ENCODE measurements around the gene ZFP36. TPM values are rescaled to one million over a fixed set of nuclear protein-coding genes. Genes with fewer than 3 reads are reported as not detected.

ZFP36 gene
- total RNA-seq, 3 donors from 2014 or later: 91.7 to 299 (median 143) TPM

DNA sequence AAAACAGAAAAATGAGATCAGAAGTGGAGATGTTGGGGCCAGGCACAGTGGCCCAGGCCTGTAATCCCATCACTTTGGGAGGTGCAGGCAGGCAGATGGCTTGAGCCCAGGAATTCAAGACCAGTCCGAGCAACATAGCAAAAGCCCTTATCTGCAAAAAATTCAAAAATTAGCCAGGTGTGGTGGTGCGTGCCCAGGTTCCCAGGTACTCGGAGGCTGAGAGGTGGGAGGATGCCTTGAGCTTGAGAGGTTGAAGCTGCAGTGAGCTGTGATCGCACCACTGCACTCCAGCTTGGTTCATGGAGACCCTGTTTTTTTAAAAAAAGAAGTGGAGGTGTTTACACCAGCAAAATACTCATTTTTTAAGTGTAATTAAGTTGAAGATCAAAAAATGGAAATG is 6.6 kb upstream of the ZFP36 start:
- H3K9me3 ChIP-seq: no peaks in the 10 kb centered on the region
- no peaks in the 10 kb centered on the region for H3K36me3 ChIP-seq
- no peak for DNase-seq (ENCODE audit: low spot score in 2 of 2)
- TF ChIP-seq, protein P1, sequence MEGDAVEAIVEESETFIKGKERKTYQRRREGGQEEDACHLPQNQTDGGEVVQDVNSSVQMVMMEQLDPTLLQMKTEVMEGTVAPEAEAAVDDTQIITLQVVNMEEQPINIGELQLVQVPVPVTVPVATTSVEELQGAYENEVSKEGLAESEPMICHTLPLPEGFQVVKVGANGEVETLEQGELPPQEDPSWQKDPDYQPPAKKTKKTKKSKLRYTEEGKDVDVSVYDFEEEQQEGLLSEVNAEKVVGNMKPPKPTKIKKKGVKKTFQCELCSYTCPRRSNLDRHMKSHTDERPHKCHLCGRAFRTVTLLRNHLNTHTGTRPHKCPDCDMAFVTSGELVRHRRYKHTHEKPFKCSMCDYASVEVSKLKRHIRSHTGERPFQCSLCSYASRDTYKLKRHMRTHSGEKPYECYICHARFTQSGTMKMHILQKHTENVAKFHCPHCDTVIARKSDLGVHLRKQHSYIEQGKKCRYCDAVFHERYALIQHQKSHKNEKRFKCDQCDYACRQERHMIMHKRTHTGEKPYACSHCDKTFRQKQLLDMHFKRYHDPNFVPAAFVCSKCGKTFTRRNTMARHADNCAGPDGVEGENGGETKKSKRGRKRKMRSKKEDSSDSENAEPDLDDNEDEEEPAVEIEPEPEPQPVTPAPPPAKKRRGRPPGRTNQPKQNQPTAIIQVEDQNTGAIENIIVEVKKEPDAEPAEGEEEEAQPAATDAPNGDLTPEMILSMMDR (IDR thresholded peaks at IDR 0.05): no peak
- TF ChIP-seq POLR2AphosphoS5 (IDR thresholded peaks at IDR 0.05) (no peak), POLR2A (IDR thresholded peaks at IDR 0.05) (no peak)
- H3K4me3 ChIP-seq: no peak overlapping the region
- intact Hi-C loops (cut with DNase I; ENCODE audit: low total_unique reads): no loop called here
- H3K27me3 ChIP-seq: no peaks in the 10 kb centered on the region
- peaks cover 0 to 9% of the 10 kb centered on the region in 2 donors for H3K4me1 ChIP-seq
- peak overlapping the region; percentile 77 to 85 for H3K27ac ChIP-seq

DNA sequence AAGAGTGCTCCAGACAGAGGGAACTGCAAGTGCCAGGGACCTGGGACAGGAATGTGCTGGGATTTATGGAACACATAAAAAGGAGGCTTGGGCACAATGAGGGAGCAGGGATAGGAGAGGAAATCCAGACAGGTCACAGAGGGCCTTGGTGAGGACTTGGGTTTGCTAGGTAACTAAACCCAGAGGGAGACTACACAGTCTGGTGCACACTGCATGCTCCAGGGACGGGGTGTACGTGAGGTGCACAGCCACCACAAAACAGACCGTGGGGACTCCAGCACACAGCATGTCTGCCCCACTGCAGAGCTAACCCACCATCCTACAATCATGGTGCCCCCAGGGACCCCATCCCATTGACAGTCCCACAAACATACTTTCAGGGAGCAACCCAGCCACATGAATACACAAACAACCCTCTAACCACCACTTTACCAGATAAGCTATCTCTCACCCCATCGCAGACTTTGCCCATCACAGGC is 5.5 kb upstream of the ZFP36 start:
- intact Hi-C loops (cut with DNase I; ENCODE audit: low total_unique reads): no loop called here
- no peak overlapping the region for H3K4me3 ChIP-seq
- DNase-seq (ENCODE audit: low spot score in 2 of 2): no peak

GRCh38 chr19:39401549-39402345 is 4.9 kb upstream of the ZFP36 start:
- H3K27me3 ChIP-seq: no peaks in the 10 kb centered on the region
- H3K4me3 ChIP-seq: peak overlapping the region in 2 of 3 donors; percentile 62 to 80
- no peaks in the 10 kb centered on the region for H3K9me3 ChIP-seq
- no peaks in the 10 kb centered on the region for H3K36me3 ChIP-seq
- peaks cover 0 to 12% of the 10 kb centered on the region in 2 donors for H3K4me1 ChIP-seq
- H3K27ac ChIP-seq: peak overlapping the region; percentile 100
- TF ChIP-seq POLR2A (IDR thresholded peaks at IDR 0.05) (no peak), POLR2AphosphoS5 (IDR thresholded peaks at IDR 0.05) (peak in 1 of 3 donors; percentile 40)
- TF ChIP-seq, protein P1 (IDR thresholded peaks at IDR 0.05): no peak
- peak in 1 of 2 donors; percentile 63 for DNase-seq (ENCODE audit: low spot score in 2 of 2)
- intact Hi-C loops (cut with DNase I; ENCODE audit: low total_unique reads): no loop called here

More for the DNA sequence above, 5.5 kb upstream of the ZFP36 start:
- peaks cover 0 to 11% of the 10 kb centered on the region in 2 donors for H3K4me1 ChIP-seq
- TF ChIP-seq POLR2AphosphoS5 (IDR thresholded peaks at IDR 0.05) (no peak), POLR2A (IDR thresholded peaks at IDR 0.05) (no peak)
- TF ChIP-seq, protein P1 (IDR thresholded peaks at IDR 0.05): no peak
- H3K27me3 ChIP-seq: no peaks in the 10 kb centered on the region
- no peaks in the 10 kb centered on the region for H3K9me3 ChIP-seq
- no peaks in the 10 kb centered on the region for H3K36me3 ChIP-seq
- H3K27ac ChIP-seq: peak overlapping the region; percentile 100

- Histone ChIP-seq H3K9me3 (no peaks in the 10 kb centered on the region), H3K27me3 (no peaks in the 10 kb centered on the region), H3K36me3 (no peaks in the 10 kb centered on the region), H3K27ac (peak overlapping the region; percentile 100), H3K4me3 (peak overlapping the region; percentile 55 to 80 (median 62)), H3K4me1 (peaks cover 0 to 13% of the 10 kb centered on the region in 2 donors)
- intact Hi-C loops (cut with DNase I; ENCODE audit: low total_unique reads): no loop called here
- TF ChIP-seq POLR2AphosphoS5 (IDR thresholded peaks at IDR 0.05) (peak; percentile 90 to 97 (median 96)), POLR2A (IDR thresholded peaks at IDR 0.05) (no peak)
- TF ChIP-seq, protein P1 (IDR thresholded peaks at IDR 0.05): no peak
- peak; percentile 94 to 95 for DNase-seq (ENCODE audit: low spot score in 2 of 2)
Measured at GRCh38 chr19:39402346-39403300, 4.0 kb upstream of the ZFP36 start.
